OCI-LY7 (cell line): ENCODE results near the gene KCNMA1. TPM values are rescaled to one million over a fixed set of nuclear protein-coding genes. Genes with fewer than 3 reads are reported as not detected.

Experiments used
- BruUV-seq: library from RNA; stranded (reverse); fragments of 400-500 nt; replicated peaks from 2 replicates; lab custom pipeline; 2021; lab: Mats Ljungman, UMichigan
- CTCF ChIA-PET: fragments of 300-600 bp; sonication (Branson Sonifier 250); formaldehyde crosslinking; loops from one replicate; lab custom pipeline; 2022; ENCODE audit warnings: antibody characterized with exemption; ENCODE audit not compliant: unreplicated experiment; lab: Charles Lee
- POLR2A ChIA-PET: fragments of 300-600 bp; sonication (Branson Sonifier 250); formaldehyde crosslinking; loops from one replicate; lab custom pipeline; 2022; ENCODE audit warnings: antibody characterized with exemption; lab: Charles Lee
- DNase-seq: peaks from one replicate; pipeline ENCODE4 v3.0.0-alpha.2; 2015; ENCODE audit warnings: low spot score
- H2AFZ ChIP-seq: fragments of 200-600 bp; sonication (generic), shearing (Covaris generic); 2 replicates; pipeline ENCODE4 v1.6.1; 2014; ENCODE audit warnings: mild to moderate bottlenecking, antibody characterized with exemption, low read length, moderate library complexity
- H3K27ac ChIP-seq: fragments of 200-600 bp; sonication (generic); 2 replicates; pipeline ENCODE4 v1.5.1; 2014; ENCODE audit warnings: mixed run types, low read depth, mild to moderate bottlenecking, moderate library complexity, low read length, inconsistent platforms; ENCODE audit not compliant: poor library complexity, severe bottlenecking
- H3K36me3 ChIP-seq: fragments of 200-600 bp; sonication (generic); 2 replicates; pipeline ENCODE4 v1.6.1; 2014; ENCODE audit warnings: mild to moderate bottlenecking, antibody characterized with exemption, low read length, moderate library complexity, mixed read lengths; ENCODE audit not compliant: insufficient read depth
- H3K4me1 ChIP-seq: fragments of 200-600 bp; sonication (generic); 2 replicates; pipeline ENCODE4 v1.5.1; 2014; ENCODE audit warnings: mild to moderate bottlenecking, low read length; ENCODE audit not compliant: insufficient read depth, poor library complexity, severe bottlenecking
- H3K4me2 ChIP-seq: fragments of 200-600 bp; sonication (generic); 2 replicates; pipeline ENCODE4 v1.6.1; 2014; ENCODE audit warnings: mild to moderate bottlenecking, low read length
- H3K4me3 ChIP-seq: fragments of 200-600 bp; sonication (generic); 2 replicates; pipeline ENCODE4 v1.5.1; 2014; ENCODE audit warnings: mild to moderate bottlenecking, low read depth, low read length; ENCODE audit not compliant: poor library complexity, severe bottlenecking
- H3K79me2 ChIP-seq: fragments of 200-600 bp; sonication (generic); 2 replicates; pipeline ENCODE4 v1.6.1; 2016; ENCODE audit warnings: low read depth, mild to moderate bottlenecking, low read length, moderate library complexity, mixed read lengths; ENCODE audit not compliant: insufficient read depth
- H3K9me2 ChIP-seq: fragments of 200-600 bp; sonication (generic); 2 replicates; pipeline ENCODE4 v1.6.1; 2016; ENCODE audit warnings: mild to moderate bottlenecking, low read length, mixed read lengths; ENCODE audit not compliant: insufficient read depth
- H3K9me3 ChIP-seq: fragments of 200-600 bp; sonication (generic); 2 replicates; pipeline ENCODE4 v1.6.1; 2014; ENCODE audit warnings: mild to moderate bottlenecking, mixed run types, low read length, mixed read lengths
- H4K20me1 ChIP-seq: fragments of 200-600 bp; sonication (generic); 2 replicates; pipeline ENCODE4 v1.6.1; 2014; ENCODE audit warnings: mild to moderate bottlenecking, antibody characterized with exemption, low read length, moderate library complexity, mixed read lengths; ENCODE audit not compliant: insufficient read depth
- EZH2phosphoT487 ChIP-seq: fragments of 200-600 bp; sonication (generic); IDR thresholded peaks from 2 replicates; pipeline ENCODE4 v1.6.1; 2018; ENCODE audit warnings: low read depth, borderline replicate concordance, mild to moderate bottlenecking, mixed run types, antibody characterized with exemption, low read length, moderate library complexity, mixed read lengths
- intact Hi-C: fragments of 100-400 bp; cut with micrococcal nuclease; formaldehyde crosslinking; loops from one replicate; pipeline ENCODE4 v1.10.0; 2022; ENCODE audit not compliant: unreplicated experiment
- total RNA-seq, 2 experiments: library from RNA; depleted of rRNA in 1 of 2; stranded (reverse); fragments of >200 nt in 1 of 2; shearing (Covaris generic) in 1 of 2; gene quantifications; 2 replicates each; pipeline ENCODE4 v1.2.3, GENCODE V29; 2014 to 2022
- TF ChIP-seq, protein P1 (sequence below): fragments of 200-600 bp; sonication (generic); conservative IDR thresholded peaks from 2 replicates; pipeline ENCODE4 v1.5.1; 2014; ENCODE audit warnings: mild to moderate bottlenecking, antibody characterized with exemption, low read length, moderate library complexity, mixed read lengths

KCNMA1 gene
- total RNA-seq, 2 experiments from 2014 or later, result not detected

DNA sequence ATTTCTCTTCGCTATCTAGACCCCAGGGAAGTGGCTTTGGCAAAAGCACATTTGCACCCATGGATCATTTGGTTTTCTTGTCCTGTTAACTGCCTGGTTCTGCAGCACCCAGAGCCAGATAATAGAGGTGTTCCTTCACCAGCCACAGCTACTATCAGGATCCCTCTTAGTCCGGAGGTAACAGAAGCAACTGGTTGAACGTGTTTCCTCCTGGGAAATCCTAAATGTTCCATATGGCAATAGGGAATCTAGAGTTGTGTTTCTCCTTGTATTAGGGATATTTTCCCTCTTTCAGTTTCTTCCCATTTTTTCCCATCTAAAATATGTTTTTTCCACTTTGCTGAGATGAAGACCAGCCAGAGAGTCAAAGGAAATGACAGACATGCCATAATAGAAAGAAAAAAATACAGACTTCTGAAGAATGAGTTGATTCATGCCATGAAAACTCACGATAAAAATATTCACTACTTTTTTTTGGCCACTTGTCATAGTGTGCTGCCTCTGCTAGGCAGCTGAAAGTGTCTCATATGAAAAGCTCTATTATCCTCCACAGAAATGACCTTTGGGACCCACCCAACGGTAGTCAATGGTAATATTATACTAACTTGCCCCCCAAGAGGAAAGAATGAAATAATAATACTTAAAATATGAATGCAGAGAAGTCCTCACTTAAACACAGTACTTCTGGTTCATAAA, 472.8 kb downstream of the KCNMA1 start:
- no TSS peak for BruUV-seq
- DNase-seq, result no peak
- Histone ChIP-seq H2AFZ (no peak overlapping the region), H3K79me2 (no peaks in the 10 kb centered on the region), H3K27ac (no peak overlapping the region), H4K20me1 (no peaks in the 10 kb centered on the region), H3K36me3 (no peaks in the 10 kb centered on the region), H3K4me1 (no peaks in the 10 kb centered on the region), H3K9me2 (no peaks in the 10 kb centered on the region), H3K4me3 (no peak overlapping the region), H3K4me2 (no peak overlapping the region), H3K9me3 (no peaks in the 10 kb centered on the region)
- TF ChIP-seq, protein P1, sequence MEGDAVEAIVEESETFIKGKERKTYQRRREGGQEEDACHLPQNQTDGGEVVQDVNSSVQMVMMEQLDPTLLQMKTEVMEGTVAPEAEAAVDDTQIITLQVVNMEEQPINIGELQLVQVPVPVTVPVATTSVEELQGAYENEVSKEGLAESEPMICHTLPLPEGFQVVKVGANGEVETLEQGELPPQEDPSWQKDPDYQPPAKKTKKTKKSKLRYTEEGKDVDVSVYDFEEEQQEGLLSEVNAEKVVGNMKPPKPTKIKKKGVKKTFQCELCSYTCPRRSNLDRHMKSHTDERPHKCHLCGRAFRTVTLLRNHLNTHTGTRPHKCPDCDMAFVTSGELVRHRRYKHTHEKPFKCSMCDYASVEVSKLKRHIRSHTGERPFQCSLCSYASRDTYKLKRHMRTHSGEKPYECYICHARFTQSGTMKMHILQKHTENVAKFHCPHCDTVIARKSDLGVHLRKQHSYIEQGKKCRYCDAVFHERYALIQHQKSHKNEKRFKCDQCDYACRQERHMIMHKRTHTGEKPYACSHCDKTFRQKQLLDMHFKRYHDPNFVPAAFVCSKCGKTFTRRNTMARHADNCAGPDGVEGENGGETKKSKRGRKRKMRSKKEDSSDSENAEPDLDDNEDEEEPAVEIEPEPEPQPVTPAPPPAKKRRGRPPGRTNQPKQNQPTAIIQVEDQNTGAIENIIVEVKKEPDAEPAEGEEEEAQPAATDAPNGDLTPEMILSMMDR, result no peak
- TF ChIP-seq EZH2phosphoT487, result no peak
- intact Hi-C loops, result no loop called here
- CTCF ChIA-PET, result interaction anchor here (0.6 kb wide), 1 partner anchor 1647 kb away, joined by 3 read pairs; no protein-coding TSS in a partner anchor
- POLR2A ChIA-PET, result interaction anchor here (0.7 kb wide), 1 partner anchor 1080 kb away, joined by 3 read pairs; no protein-coding TSS in a partner anchor

DNA sequence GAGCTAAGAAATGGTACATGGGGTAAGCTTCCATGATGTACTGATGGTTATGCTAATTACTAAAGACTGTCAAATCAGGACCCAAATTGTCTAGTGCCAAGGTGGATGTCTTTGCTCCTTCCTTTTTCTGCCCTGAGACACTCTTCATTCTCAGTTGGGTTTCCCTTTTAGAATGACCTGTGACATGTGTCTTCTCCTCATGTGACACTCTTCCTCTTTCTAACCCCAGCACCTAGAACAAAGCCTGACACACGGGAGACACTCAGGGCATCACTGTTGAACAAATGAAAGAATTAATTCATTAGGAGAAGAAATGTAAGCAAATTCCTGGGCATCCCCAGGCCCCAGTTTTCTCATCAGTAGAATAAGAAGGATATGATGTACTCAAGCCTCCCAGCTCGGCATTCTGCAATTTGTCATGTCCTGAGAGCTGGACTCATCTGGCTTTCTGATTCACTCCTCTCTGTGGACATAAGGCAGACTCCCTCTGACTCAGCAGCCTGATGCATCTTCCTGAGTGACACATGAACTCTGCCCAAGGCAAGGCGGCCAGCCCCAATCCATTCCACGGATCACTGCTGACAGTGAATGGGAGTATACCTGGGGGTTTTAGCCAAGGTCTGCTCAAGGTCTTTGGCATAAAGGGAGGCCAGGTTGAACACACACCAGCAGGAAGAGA, 473.8 kb downstream of the KCNMA1 start:
- Histone ChIP-seq H3K9me2 (no peaks in the 10 kb centered on the region), H3K4me1 (no peaks in the 10 kb centered on the region), H3K36me3 (no peaks in the 10 kb centered on the region), H3K4me3 (no peak overlapping the region), H3K79me2 (no peaks in the 10 kb centered on the region), H3K4me2 (no peak overlapping the region), H2AFZ (no peak overlapping the region), H4K20me1 (no peaks in the 10 kb centered on the region), H3K9me3 (no peaks in the 10 kb centered on the region), H3K27ac (no peak overlapping the region)
- DNase-seq, result no peak
- TF ChIP-seq EZH2phosphoT487, result no peak
- TF ChIP-seq, protein P1, result no peak
- CTCF ChIA-PET, result no interaction called here
- intact Hi-C loops, result no loop called here
- no TSS peak for BruUV-seq
- POLR2A ChIA-PET, result interaction anchor here (0.7 kb wide), 1 partner anchor 1081 kb away, joined by 3 read pairs; no protein-coding TSS in a partner anchor

GRCh38 chr10:77162697-77163096, 474.9 kb downstream of the KCNMA1 start:
- no peaks in the 10 kb centered on the region for H3K9me2 ChIP-seq
- no peaks in the 10 kb centered on the region for H3K36me3 ChIP-seq
- no peak overlapping the region for H2AFZ ChIP-seq
- H3K4me2 ChIP-seq, result no peak overlapping the region
- no peaks in the 10 kb centered on the region for H4K20me1 ChIP-seq
- TF ChIP-seq EZH2phosphoT487, result no peak
- no peak for DNase-seq
- no peaks in the 10 kb centered on the region for H3K4me1 ChIP-seq
- no peak overlapping the region for H3K4me3 ChIP-seq
- no peaks in the 10 kb centered on the region for H3K9me3 ChIP-seq
- no peaks in the 10 kb centered on the region for H3K79me2 ChIP-seq
- no peak overlapping the region for H3K27ac ChIP-seq
- no TSS peak for BruUV-seq
- intact Hi-C loops, result no loop called here
- CTCF ChIA-PET, result no interaction called here
- POLR2A ChIA-PET, result no interaction called here
